H1 (cell line): ENCODE results near the gene PLCB2. TPM values are rescaled to one million over a fixed set of nuclear protein-coding genes. Genes with fewer than 3 reads are reported as not detected.

Source experiments
- EGR1 ChIP-seq: IDR thresholded peaks from 2 replicates; pipeline ENCODE4 v1.6.1; 2011; ENCODE audit warnings: low read depth, low read length, borderline replicate concordance
- MAX ChIP-seq: IDR thresholded peaks from 2 replicates; pipeline ENCODE4 v1.6.1; 2012; ENCODE audit warnings: inconsistent platforms
- PHF8 ChIP-seq: fragments of 200-600 bp; sonication (generic); conservative IDR thresholded peaks from 2 replicates; pipeline ENCODE4 v1.7.1; 2012; ENCODE audit warnings: low read depth, mild to moderate bottlenecking, inconsistent platforms, low read length, moderate library complexity
- POLR2AphosphoS5 ChIP-seq: IDR thresholded peaks from 2 replicates; pipeline ENCODE4 v1.6.1; 2011; ENCODE audit warnings: low read depth, low read length
- RAD21 ChIP-seq, 2 experiments: IDR thresholded peaks in 1 of 2; conservative IDR thresholded peaks in 1 of 2; 2 replicates each; pipeline ENCODE4 v1.6.1; 2011; ENCODE audit warnings: low read depth in 2 of 2, low read length in 2 of 2, improper control_type of control experiment in 1 of 2, inconsistent platforms in 1 of 2, mild to moderate bottlenecking in 1 of 2, moderate library complexity in 1 of 2
- YY1 ChIP-seq: IDR thresholded peaks from 2 replicates; pipeline ENCODE4 v1.6.1; 2011; ENCODE audit warnings: low read depth, mild to moderate bottlenecking, low read length
- polyA plus RNA-seq, 7 experiments: library from polyadenylated mRNA; depleted of rRNA in 3 of 7; stranded (reverse) in 5 of 7; unstranded in 2 of 7; fragments of >200 nt in 5 of 7; fragments of 200-250 nt in 2 of 7; gene quantifications; 1 replicate in 5 of 7; 2 replicates in 1 of 7; 4 replicates in 1 of 7; pipeline versions ENCODE4 v1.2.1 to v1.2.3, GENCODE V29; 2011 to 2013; ENCODE audit warnings: missing spikeins in 2 of 7, mixed read lengths in 2 of 7
- total RNA-seq: library from RNA; stranded (reverse); fragmentation: NEBNext Ultra II Directional; extraction: Animal tissue kit (Norgen Biotek cat#: 25700); gene quantifications from 2 replicates; pipeline ENCODE4 v1.2.1, GENCODE V29; 2021

PLCB2 gene
- total and polyA plus RNA-seq, 2 of the 8 experiments (the other 6 are each of a cell fraction or from before 2014, with no cell fraction given) = 7.2 to 8.4 TPM

- TF ChIP-seq PHF8 (no peak), POLR2AphosphoS5 (no peak), YY1 (no peak), RAD21 (IDR thresholded peaks at IDR 0.05 in 1 of 2, conservative IDR thresholded peaks at IDR 0.05 in 1 of 2; ENCODE audit: low read depth in 2 of 2, low read length in 2 of 2) (no peak), MAX (no peak), EGR1 (no peak)
These were observed 29.7 kb downstream of the PLCB2 start (continued) for GRCh38 chr15:40278026-40278425.
